GM11168 (cell line): Measurements from ENCODE around the gene NPAS2.

Experiments
- in situ Hi-C: fragments of 300-500 bp; cut with MboI; formaldehyde crosslinking; loops from one replicate; pipeline ENCODE4 v1.12.0; 2022; ENCODE audit warnings: low sequenced_read_pairs; ENCODE audit not compliant: unreplicated experiment

Gene NPAS2, protein sequence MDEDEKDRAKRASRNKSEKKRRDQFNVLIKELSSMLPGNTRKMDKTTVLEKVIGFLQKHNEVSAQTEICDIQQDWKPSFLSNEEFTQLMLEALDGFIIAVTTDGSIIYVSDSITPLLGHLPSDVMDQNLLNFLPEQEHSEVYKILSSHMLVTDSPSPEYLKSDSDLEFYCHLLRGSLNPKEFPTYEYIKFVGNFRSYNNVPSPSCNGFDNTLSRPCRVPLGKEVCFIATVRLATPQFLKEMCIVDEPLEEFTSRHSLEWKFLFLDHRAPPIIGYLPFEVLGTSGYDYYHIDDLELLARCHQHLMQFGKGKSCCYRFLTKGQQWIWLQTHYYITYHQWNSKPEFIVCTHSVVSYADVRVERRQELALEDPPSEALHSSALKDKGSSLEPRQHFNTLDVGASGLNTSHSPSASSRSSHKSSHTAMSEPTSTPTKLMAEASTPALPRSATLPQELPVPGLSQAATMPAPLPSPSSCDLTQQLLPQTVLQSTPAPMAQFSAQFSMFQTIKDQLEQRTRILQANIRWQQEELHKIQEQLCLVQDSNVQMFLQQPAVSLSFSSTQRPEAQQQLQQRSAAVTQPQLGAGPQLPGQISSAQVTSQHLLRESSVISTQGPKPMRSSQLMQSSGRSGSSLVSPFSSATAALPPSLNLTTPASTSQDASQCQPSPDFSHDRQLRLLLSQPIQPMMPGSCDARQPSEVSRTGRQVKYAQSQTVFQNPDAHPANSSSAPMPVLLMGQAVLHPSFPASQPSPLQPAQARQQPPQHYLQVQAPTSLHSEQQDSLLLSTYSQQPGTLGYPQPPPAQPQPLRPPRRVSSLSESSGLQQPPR

GRCh38 chr2:100819370-100820272, at the start of gene NPAS2:
Gene NPAS2, plus strand, starts transcription at chr2:100820139. Its CDS starts 84,616 bp downstream, at chr2:100904755.
- in situ Hi-C loops, result no loop called here

DNA sequence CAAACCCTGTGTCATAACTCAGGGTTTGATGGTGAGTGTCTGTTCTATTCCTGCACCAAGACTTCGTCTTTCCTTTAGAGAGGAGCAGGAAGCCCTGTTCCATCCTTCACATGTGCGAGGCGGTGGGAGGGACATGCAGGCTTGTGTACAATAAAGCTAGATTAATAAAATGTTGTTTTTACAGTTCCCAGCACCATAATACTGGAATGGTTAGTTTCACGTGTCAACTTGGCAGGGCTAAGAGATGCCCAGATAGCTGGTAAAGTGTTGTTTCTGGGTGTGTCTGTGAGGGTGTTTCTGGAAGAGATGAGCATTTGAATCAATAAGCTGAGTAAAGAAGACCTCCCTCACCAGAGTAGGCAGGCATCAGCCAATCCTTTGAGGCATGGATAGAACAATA, 48.8 kb upstream of the NPAS2 start:
- in situ Hi-C loops, result no loop called here

GRCh38 chr2:100773538-100773937, 46.4 kb upstream of the NPAS2 start:
- in situ Hi-C loops, result no loop called here

GRCh38 chr2:100776445-100776844, 43.5 kb upstream of the NPAS2 start:
- in situ Hi-C loops, result no loop called here

DNA sequence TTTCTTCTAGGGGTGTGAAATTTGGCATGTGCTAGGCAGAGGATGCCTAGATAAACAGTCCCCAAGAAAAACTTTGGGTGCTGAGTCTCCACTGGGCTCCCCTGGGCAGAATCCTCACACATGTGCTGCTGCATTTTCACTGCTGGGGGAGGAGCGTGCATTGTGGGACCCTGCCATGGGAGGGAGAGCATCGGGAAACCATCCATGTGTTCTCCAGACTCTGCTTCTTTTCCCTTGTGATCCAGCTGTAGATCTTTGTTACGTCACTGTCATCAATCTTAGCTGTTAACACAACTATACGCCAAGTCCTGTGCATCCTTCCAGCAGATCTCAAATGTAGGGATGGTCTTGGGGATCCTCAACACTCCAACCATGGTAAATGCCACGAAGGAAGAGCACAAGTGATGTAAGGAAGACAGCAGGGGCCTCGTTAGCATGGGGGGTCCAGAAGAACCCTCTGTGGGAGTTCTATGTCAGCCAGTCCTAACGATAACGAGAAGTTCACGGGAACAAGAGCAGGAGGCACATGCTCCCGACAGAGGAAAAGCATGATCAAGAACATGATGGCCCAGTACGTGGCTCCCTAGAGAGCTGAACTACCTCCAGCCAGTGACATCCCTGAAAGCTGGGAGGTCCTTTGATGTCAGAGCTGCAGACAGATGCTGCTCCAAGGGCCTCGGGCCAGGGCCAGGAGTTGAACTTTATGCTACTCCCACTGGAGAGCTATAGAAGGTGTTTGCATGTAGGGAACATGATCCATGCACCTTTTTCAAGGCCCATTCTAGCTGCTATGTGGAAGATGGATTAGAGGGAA, 41.1 kb upstream of the NPAS2 start:
- in situ Hi-C loops, result no loop called here

- in situ Hi-C loops, result no loop called here
Observed at GRCh38 chr2:100779908-100780202, 40.1 kb upstream of the NPAS2 start.

GRCh38 chr2:100780203-100781008, 39.5 kb upstream of the NPAS2 start:
- in situ Hi-C loops, result no loop called here

DNA sequence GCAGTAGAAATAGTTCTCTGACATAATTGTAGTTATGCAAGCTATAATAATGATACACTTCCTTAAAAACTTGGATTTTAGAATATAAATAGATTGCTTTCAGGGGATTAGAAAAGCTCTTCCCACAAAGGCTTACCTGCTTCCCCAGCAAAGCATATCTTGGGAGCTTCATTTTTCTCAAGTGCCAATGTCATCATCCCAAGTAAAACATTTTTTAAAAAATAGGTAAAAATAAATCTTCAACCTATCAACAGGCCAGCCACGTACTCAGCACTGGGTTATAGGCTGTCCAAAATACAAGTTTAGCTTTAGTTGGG, 39.0 kb upstream of the NPAS2 start:
- in situ Hi-C loops, result no loop called here

- in situ Hi-C loops, result no loop called here
Observed at GRCh38 chr2:100781523-100782379, 38.2 kb upstream of the NPAS2 start.

- in situ Hi-C loops, result no loop called here
Observed at GRCh38 chr2:100782380-100782878, 37.5 kb upstream of the NPAS2 start.

DNA sequence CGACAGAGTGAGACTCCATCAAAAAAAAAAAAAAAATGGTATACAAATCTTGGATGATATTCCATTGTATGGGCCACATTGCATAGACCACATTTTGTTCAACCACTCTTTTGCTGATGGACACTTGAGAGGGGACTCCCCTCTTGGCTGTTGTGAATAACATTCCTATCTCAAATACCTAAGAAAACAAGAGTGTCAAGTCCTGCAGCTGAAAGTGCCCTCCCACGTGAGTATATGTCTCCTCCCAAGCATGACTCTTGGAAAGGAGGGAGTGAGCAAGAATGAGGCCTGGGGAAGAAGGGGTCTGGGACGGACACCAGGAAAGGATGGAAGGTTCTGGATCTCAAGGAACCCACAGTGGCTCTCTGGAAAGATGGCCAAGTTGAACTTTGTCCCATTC, 36.0 kb upstream of the NPAS2 start:
- in situ Hi-C loops, result no loop called here

GRCh38 chr2:100784681-100785080, 35.3 kb upstream of the NPAS2 start:
- in situ Hi-C loops, result no loop called here

DNA sequence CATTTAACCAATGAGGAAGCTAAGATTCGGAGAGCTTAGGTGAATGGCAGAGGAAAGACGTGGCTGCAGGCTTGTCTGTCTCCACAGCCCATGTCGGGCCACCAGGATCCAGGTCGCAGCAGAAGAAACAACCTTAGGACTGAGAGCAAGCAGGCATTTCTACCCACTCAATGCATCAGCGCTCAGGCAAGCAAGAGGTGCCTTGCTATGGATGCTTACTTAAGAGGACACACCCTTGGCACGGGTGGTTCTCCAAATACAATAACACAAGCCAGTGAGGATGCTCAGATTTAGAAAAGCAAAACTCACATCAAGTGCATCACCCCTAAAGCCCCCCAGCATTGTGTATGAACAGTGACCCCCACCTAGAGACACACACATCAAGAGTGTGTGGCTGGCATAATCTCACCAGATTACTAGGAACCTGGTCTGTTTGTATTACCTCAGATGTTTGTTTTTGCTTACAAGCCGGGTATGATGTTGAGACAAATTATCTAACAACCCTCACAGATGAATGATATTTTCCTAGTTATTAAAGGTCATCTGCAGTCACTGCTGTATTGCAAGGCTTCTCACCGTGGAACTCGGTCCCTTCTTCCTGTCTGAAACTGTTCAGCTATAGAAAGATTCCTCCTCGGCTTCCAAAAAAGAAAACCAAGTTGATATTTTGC, 34.2 kb upstream of the NPAS2 start:
- in situ Hi-C loops, result no loop called here

DNA sequence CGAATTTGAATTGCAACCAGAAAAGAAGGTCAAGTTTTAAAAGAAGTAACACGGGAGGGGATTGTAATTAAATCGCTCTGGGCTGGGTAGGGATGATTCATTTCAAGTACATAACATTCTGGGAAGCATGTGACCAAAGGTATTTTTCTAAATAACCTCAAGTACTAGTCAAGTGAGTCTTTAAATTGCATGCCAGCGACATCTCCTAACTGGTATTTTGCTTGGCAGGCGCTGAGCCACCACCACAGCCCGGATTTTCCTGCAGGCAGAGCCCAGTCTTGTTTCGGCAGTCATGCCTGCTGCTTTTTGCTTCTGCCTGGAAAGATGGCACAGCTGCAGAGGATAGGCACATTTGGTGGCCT, 33.7 kb upstream of the NPAS2 start:
- in situ Hi-C loops, result no loop called here

DNA sequence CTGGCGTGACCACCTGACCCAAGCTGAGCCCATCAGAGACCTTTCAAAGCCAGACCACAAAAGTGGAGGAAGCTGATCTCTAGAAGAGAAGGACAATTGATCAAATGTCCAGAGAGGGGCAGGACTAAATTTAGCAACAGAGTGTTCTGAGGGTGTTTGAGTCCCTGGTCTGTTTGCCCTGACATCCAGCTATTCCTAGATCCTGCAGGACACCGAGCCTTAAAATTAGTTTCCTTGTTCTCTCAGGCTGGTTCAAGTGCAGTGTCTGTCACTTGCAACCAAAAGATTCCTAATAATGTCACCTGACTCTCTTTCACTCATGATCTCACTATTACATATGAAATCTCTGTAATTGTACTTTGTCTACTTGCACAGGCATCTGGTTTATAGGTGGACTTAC, 33.0 kb upstream of the NPAS2 start:
- in situ Hi-C loops, result no loop called here

GRCh38 chr2:100789361-100789760, 30.6 kb upstream of the NPAS2 start:
- in situ Hi-C loops, result no loop called here

DNA sequence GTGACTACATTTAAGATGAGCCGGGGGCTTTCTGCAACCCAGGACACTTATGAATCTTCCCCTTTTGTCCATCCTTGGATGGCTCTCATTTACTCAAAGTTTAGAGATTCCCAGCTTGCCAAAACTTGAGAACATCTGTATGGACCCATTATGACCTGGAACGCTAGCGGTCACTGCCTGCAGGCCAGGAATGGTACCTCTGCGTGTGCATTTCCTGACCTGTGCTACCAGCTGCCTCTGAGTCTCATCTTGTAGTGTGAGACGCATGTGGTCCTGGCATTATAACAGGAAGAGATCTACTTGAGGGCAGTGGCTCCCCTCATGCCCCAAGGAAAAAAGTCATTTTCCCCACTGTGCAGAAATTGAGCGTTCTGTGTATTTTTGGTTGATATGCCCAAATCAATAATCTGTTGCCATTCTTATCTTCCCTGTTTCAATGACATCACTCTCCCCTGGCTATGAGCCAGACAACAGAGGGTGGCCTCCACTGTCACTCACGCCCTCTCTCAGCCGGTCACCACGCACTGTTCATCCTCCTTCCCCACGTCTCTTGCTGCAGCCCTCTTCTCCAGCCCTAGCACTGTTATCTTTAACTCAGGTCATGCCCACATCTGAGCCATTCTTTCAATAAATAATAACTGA, 28.5 kb upstream of the NPAS2 start:
- in situ Hi-C loops, result no loop called here
